Uterus (tissue), 2 donors: ENCODE data around the gene ADORA2B.

ENCODE experiments used
- POLR2A ChIP-seq, 2 donors: fragments of 450-650 bp; IDR thresholded peaks; one replicate each; pipeline ENCODE4 v1.6.1; 2016; ENCODE audit warnings: antibody characterized with exemption in 2 of 2, mild to moderate bottlenecking in 1 of 2, moderate library complexity in 1 of 2
- TF ChIP-seq, protein P1 (sequence below), 4 experiments: fragments of 200-600 bp in 2 of 4; fragments of 450-650 bp in 2 of 4; sonication (generic) in 2 of 4; IDR thresholded peaks; one replicate each; pipeline ENCODE4 v1.5.1; 2016 to 2019; ENCODE audit warnings: antibody characterized with exemption in 4 of 4, mild to moderate bottlenecking in 2 of 4, moderate library complexity in 1 of 4

DNA sequence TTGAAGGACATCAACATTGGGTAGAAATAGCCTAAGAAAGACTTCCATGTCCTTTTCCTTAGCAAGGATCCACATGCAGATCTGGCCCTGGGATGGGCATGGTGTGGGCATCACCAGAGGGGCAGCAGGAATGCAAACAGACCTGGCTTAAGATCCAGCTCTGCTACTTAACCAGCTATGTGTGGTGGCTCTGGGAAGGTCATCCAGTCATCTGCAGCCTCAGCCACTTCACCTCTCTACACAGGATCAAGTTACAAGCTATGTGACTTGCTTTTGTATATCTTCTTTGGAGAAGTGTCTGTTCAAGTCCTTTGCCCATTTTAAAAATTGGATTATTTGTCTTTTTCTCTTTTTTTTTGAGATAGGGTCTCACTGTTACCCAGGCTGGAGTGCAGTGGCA is 13.5 kb upstream of the ADORA2B start:
- TF ChIP-seq, protein P1, sequence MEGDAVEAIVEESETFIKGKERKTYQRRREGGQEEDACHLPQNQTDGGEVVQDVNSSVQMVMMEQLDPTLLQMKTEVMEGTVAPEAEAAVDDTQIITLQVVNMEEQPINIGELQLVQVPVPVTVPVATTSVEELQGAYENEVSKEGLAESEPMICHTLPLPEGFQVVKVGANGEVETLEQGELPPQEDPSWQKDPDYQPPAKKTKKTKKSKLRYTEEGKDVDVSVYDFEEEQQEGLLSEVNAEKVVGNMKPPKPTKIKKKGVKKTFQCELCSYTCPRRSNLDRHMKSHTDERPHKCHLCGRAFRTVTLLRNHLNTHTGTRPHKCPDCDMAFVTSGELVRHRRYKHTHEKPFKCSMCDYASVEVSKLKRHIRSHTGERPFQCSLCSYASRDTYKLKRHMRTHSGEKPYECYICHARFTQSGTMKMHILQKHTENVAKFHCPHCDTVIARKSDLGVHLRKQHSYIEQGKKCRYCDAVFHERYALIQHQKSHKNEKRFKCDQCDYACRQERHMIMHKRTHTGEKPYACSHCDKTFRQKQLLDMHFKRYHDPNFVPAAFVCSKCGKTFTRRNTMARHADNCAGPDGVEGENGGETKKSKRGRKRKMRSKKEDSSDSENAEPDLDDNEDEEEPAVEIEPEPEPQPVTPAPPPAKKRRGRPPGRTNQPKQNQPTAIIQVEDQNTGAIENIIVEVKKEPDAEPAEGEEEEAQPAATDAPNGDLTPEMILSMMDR (IDR thresholded peaks at IDR 0.05) = no peak
- no peak for TF ChIP-seq POLR2A (IDR thresholded peaks at IDR 0.05)
